ENCODE data around the gene RASGEF1B.

RASGEF1B gene

DNA sequence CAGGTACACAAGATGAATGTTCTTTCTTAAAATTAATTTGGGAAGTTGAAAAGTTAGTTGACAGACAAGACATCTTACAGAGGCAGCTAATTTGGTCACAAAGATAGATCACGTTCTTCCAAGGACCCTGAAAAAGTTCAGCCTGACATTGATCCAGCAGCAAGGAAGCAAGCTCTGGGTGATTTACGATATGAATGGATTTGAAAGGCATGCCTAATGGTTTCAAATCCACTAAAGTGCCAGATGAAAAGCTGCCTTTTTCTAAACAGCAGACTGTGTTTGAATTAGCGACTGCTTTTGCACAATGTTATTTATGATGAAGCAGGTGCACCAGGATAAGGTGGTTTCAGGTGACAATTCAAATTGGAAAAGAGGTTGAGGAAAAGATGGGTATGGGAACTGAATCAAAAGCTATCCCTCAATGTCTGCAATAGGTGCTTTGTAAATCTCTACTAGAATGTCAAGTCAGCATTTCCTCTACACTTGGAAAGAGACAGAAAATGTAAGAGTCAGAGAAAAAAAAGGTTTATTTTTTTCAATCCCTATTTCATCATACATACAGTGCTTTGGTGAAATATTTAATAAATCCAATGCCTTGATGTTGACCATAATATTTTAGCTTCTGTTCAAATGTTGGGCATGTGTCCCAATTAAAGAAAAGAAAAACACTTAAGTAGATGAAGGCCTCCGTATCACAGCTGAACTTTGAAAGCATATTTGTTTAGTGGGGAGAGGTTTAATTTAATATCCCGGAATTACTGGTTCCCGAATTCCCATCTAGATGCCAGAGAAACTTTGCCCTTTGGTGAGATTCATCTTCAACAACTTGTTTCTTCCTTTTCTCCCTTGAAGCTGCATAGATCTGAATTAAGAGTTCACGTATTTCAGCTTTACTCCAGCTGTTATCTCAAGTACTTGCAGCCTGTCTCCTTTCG, 6.0 kb downstream of the RASGEF1B start:
- DNase-seq, result no peak

DNA sequence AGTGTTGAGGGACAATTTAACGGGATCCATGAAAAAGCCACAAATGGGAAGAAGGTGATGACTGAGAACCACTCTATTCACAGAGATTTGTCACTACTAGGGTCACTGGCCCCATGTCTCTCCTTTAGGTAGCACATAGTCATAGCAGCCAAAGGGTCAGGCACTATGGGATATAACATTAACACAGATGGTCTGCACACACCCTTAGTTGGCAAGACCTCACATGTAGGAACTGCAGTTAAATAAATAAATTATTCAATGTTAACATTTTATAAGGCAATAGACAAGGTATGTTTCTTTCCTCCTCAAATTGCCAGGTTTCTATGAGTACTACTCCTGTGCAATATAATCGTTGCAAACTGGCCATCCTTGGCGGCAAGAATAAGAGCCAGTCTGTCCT, 10.9 kb downstream of the RASGEF1B start:
- no peak for DNase-seq

GRCh38 chr4:81460191-81460701, 11.5 kb downstream of the RASGEF1B start:
- no peak for DNase-seq

DNA sequence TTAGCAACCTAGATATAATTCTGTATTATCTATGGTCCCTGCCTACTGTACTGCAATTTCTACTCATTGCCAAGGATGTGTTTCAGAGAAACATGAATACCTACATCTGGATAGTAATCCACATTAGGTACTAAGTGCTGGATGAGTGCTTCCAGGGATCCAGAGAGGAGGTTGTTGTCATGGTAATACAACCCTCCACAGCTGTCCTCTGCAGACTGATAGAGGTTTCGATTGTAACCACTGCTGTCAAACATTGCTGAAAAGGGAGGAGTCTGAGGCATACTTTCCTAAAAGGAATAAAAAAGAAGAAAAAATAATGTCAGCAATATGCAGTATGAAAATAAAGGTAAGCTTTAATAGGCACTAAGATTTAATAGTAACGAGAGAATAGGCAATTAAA, 12.5 kb downstream of the RASGEF1B start:
- DNase-seq, result no peak

GRCh38 chr4:81457921-81458520, 13.7 kb downstream of the RASGEF1B start:
- no peak for DNase-seq

DNA sequence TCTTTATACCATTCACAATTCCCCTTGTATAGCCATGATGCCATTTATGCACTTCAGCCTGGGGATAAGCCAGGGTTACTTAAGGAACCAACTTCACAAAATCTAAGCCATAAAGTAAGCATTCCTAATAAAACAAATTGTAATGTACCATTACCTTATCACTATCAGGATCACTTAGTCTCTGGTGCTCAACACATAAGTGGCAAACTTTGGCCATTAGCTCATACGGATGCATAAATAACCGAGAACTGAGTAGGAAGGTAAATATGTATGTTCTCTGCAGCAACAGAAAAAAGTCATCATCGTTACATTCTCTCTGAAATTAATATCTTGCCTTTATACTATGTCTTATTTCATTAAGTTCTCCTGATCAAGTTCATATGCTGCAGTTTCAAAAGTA, 14.4 kb downstream of the RASGEF1B start:
- no peak for DNase-seq

- DNase-seq, result no peak
Measured at GRCh38 chr4:81455897-81456296, 15.8 kb downstream of the RASGEF1B start.

DNA sequence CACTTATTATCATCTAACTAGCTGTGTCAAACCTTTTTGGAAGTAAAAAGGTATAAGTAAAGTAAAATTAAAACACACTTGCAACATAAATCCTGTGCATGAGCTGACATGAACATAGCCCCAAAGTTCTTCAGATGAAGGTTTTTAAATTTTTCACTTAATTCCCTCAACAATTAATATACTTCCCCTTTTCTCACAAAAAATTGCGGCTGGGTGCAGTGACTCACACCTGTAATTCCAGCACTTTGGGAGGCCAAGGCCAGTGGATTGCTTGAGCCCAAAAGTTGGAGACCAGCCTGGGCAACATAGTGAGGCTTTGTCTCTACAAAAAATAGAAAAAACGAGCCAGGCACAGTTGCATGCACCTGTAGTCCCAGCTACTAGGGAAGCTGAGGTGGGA, 16.8 kb downstream of the RASGEF1B start:
- no peak for DNase-seq

DNA sequence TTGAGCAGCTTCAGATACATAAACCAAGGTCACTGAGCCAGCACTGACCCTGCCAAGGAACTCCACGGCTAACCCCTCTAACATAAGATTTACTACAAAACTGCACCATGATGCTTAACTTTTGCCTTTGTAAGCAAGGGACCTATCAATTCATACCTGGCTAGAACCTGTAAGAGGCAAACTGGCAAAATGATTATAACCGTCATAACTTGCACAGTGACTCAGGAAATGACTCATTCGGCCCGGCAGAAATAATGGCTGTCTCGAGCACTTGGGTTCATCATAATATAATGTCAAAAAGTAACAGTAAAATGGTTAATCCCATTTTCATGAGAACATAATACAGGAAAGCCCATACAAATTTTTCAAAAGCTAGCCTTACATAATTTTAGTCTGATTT, 17.2 kb downstream of the RASGEF1B start:
- no peak for DNase-seq

DNA sequence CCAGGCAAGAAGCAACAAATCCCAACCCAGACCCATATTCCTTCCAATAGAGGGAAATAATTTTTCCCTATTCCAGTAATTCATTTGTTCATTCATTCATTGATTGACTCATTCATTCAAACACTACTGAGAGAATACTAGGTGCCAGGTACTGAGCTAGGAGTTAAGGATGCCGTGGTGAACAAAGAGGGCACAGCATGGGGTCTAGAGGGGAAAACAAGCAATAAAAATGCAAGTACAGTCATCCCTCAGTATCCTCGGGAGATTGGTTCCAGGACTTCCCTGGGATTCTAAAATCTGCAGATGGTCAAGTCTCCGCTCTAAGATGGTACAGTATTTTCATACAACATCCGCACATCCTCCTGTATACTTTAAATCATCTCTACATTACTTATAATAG, 18.7 kb downstream of the RASGEF1B start:
- DNase-seq, result no peak

- DNase-seq, result no peak
Measured at GRCh38 chr4:81452452-81453006, 19.2 kb downstream of the RASGEF1B start.

DNA sequence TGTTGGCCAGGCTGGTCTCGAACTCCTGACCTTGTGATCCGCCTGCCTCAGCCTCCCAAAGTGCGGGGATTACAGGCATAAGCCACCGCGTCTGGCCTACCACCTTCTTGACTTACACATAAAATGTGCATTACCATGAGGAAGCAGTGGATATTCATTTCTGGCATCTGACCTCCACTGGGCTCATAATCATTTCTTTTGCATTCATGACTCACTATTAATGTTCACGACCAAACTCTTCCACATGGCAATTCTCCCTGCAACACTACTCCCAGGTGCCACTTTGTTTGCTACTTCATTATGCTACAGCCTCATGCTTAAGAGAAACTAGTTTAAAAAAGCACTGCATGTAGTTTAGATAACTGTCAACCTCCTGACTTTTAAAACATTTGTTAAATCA, 22.7 kb downstream of the RASGEF1B start:
- no peak for DNase-seq

DNA sequence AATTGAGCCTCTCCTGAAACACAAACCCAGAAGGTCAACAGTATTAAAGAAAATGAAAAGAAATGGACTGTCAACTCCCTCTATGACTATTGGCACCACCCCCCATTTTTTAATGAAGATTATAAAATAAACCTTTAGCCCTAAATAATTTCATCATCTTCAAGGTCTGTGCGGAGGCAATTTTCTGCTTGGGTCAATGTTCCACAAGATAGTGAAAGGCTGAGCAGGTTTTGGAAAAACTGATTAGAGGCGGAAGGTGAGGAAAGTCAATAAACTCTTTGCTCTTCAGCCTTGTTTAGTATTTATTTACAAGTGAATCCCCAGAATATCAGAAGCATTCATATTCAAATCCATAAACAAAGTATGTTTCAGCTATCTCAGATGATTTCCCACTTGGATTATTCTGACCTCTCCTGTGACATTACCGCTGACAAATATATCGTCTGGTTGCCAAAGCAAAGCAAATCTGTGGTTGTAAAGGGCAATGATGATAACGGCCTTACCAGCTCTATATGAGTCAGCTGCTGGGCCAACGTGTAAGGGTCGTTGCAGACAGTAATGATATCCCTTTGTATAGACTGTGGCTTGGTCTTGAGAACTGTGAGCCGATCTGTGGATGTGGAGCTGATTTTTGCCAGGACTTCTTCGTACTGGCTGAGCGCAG, 24.0 kb downstream of the RASGEF1B start:
- DNase-seq, result no peak

GRCh38 chr4:81446634-81447033, 25.1 kb downstream of the RASGEF1B start:
- DNase-seq, result no peak

GRCh38 chr4:81445196-81445595, 26.5 kb downstream of the RASGEF1B start:
- no peak for DNase-seq

DNA sequence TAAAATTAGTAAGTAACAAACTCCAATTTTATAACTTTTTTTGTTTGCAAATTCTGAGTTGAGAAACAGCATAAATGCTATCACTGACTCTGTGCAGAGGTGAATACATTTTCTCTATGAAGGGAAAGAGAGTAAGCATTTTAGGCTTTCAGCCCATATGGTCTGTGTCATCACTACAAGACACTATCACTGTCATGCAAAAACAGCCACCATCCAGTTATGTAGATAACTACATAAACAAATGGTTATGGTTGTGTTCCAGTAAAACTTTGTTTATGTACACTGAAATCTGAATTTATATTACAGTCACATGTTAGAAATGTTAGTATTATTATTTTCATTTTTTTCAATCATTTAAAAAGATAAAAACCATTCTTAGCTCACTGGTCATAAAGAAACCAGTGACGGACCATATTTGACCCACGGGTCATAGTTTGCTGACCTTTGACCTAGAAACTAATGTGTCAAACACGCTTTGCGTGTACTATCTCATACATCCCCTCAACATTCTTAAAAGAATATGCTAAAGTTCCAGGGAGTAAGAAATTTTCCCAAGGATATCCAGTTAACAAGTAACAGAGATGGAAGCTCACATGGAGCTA, 29.1 kb downstream of the RASGEF1B start:
- DNase-seq, result no peak

GRCh38 chr4:81440949-81441348, 30.8 kb downstream of the RASGEF1B start:
- no peak for DNase-seq

DNA sequence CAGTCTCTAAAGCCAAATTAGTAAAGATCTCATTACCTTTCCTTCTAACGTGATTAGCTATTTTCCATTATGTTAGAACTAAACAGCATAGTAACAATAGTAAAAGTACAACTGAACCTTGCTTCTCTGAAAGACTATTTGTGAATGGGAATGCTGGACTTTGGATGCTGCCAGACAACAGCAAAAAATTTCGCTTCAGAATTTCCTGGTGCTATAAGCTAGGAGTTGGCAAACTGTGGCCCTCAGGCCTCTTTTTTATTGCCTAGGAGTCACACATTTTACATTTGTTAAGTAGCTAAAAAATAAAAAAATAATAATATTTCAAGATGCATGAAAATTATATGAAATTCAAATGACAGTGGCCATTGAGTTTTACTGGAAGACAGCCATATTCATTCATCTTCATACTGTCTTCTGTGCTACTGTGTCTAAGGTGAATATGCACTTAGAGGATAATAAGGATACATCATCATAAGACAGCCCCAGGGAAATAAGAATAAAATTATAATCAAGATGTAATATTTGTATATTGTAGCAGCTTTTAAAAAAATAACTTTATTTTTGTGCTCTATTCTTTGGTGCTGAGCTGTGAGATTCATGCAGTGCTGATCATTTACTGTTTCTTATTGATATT, 34.6 kb downstream of the RASGEF1B start:
- no peak for DNase-seq

DNA sequence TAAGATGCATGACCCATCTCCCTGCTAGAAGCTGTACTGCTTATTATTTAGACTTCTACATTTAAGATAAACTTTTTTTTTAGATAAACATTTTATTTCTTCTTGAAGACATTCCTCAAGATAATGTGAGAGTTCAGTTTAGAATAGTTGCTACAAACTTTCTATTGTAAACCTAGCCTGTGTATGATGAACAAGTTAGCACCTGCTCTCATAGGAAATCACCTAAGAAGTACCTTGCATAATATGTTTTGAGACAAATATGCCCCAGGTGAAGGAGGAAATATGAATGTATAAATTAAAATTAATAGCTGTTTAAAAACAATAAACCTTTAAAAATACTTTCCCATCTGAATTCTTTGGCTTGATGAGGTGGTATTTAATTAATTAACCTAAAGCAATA, 35.6 kb downstream of the RASGEF1B start:
- DNase-seq, result no peak

DNA sequence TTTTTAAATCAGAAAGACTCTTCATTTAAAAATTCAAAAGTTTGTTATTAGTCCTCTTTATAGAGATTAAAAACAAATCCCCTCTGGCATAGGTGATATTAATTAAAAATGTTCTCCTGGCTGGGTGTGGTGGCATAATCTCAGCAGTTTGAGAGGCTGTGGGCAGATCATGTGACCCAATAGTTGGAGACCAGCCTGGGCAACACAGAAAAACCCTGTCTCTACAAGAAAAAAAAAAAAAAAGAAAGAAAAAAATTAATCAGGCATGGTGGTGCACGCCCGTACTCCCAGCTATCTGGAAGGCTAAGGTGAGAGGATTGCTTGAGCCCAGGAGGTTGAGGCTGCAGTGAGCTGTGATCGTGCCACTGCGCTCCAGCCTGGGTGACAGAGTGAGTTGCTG, 38.9 kb downstream of the RASGEF1B start:
- DNase-seq, result no peak

DNA sequence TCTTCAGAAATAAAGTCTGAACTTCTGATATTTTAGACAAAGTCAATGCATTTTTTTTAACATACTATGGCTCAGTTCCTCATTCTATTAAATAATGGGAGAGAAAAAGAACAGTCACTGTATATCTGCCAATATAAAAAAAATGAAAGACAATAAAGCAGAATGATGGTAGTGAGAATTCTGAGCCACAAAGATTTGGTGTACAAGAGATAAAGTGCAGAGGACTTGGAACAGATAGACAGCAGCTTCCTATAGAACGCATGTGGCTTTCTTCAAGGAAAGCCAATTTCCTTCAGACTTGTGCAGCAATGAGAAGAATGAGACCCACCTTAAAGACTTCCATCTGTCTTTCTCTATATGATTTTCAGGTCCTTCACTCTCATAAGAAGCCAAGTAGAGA, 39.7 kb downstream of the RASGEF1B start:
- no peak for DNase-seq

DNA sequence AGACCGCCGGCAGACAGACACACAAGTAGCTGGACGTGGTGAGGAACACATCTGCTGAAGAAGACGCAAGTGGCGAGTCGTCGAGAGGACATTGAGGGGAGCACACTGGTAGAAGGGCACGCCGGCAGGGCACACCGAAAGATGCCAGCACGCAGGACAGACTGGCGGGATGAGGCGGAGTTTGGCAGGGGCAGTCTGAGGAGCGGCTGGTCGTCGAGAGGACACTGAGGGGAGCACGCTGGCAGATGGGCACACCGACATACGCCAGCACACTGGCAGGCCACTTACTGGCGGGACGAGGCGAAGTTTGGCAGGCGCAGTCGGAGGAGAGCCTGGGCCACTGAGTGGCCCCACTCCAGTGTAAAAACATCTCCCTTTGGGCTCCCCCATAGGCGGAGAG, 42.1 kb downstream of the RASGEF1B start:
- no peak for DNase-seq

GRCh38 chr4:81429031-81429430, 42.7 kb downstream of the RASGEF1B start:
- DNase-seq, result no peak
